Measurements from ENCODE around the gene HTR2A. TPM values are rescaled to one million over a fixed set of nuclear protein-coding genes. Genes with fewer than 3 reads are reported as not detected.

The HTR2A gene
- total RNA-seq, 1 experiment from 2014 or later, result not detected

- ChIA-PET RAD21 (ENCODE audit: low non-redundant PET in 1 of 2, low total read pairs in 2 of 2, uncharacterized antibody in 2 of 2, unreplicated experiment in 2 of 2) (no interaction called here), POLR2A (no interaction called here), CTCF (no interaction called here)
- no TSS peak for BruUV-seq (replicated peaks)
- H3K9me2 ChIP-seq (ENCODE audit: insufficient read depth), result no peaks in the 10 kb centered on the region
- no peaks in the 10 kb centered on the region for H3K79me2 ChIP-seq (ENCODE audit: insufficient read depth, low read length)
- no peaks in the 10 kb centered on the region for H3K36me3 ChIP-seq (ENCODE audit: control insufficient read depth in 1 of 2, insufficient read depth in 2 of 2, low read length in 2 of 2)
- ATAC-seq (no peak), DNase-seq (ENCODE audit: low read depth, low spot score) (no peak)
- H3K4me1 ChIP-seq (ENCODE audit: control insufficient read depth in 1 of 2, insufficient read depth in 2 of 2, low read length in 2 of 2), result no peaks in the 10 kb centered on the region
- no peak overlapping the region for H3K27ac ChIP-seq (ENCODE audit: low read depth, low read length)
- no peaks in the 10 kb centered on the region for H4K20me1 ChIP-seq (ENCODE audit: insufficient read depth)
- no peak overlapping the region for H2AFZ ChIP-seq (ENCODE audit: low read depth, low read length, poor library complexity, severe bottlenecking)
- intact Hi-C loops (cut with micrococcal nuclease), result no loop called here
- no peaks in the 10 kb centered on the region for H3K9me3 ChIP-seq (ENCODE audit: control insufficient read depth in 1 of 2, insufficient read depth in 1 of 2, low read depth in 1 of 2, low read length in 2 of 2)
- H3K9ac ChIP-seq (ENCODE audit: low read length), result no peak overlapping the region
- TF ChIP-seq CBX3 (IDR thresholded peaks at IDR 0.05; ENCODE audit: low read depth), result no peak
- TF ChIP-seq RAD21 (IDR thresholded peaks at IDR 0.05; ENCODE audit: low read depth), result no peak
- TF ChIP-seq MAX (IDR thresholded peaks at IDR 0.05), result no peak
- TF ChIP-seq JUND (IDR thresholded peaks at IDR 0.05), result no peak
- TF ChIP-seq ZNF274 (IDR thresholded peaks at IDR 0.05; ENCODE audit: low read depth, low read length), result no peak
- TF ChIP-seq SP1 (IDR thresholded peaks at IDR 0.05; ENCODE audit: low read depth), result no peak
- no peak for TF ChIP-seq POLR2AphosphoS5 (IDR thresholded peaks at IDR 0.05; ENCODE audit: low read depth, low read length)
- no peak for TF ChIP-seq YY1 (IDR thresholded peaks at IDR 0.05; ENCODE audit: extremely low read depth, insufficient replicate concordance, low read depth, low read length)
- TF ChIP-seq EZH2 (IDR thresholded peaks at IDR 0.05), result no peak
- TF ChIP-seq ZBTB33 (IDR thresholded peaks at IDR 0.05; ENCODE audit: extremely low read depth, insufficient replicate concordance, low read length), result no peak
- TF ChIP-seq EGR1 (IDR thresholded peaks at IDR 0.05; ENCODE audit: low read depth), result no peak
- no peak for TF ChIP-seq POLR2A (IDR thresholded peaks at IDR 0.05; ENCODE audit: borderline replicate concordance, extremely low read depth, insufficient read depth, insufficient read length)
- 0 out of 2 replicates have a peak, but pooled peaks cover 22% of the 10 kb centered on the region for H3K27me3 ChIP-seq (ENCODE audit: insufficient read depth, low read length)
- H3K4me2 ChIP-seq (ENCODE audit: low read length), result no peak overlapping the region
- no peak overlapping the region for H3K4me3 ChIP-seq (replicated peaks in 1 of 2; ENCODE audit: low read depth in 1 of 2, low read length in 2 of 2)
Observed at GRCh38 chr13:46925486-46925885, 28.6 kb upstream of the HTR2A start.
